ENCODE results near the gene TBCE. TPM values are rescaled to one million over a fixed set of nuclear protein-coding genes. Genes with fewer than 3 reads are reported as not detected.
A peak's percentile ranks its signal among the peaks of the same experiment; 100 is the strongest.

The TBCE gene
- polyA plus RNA-seq (ENCODE audit: insufficient read length in 10 of 10), result 10 to 100 TPM; 35.1 to 60.6 (median 50.4) TPM
- long read RNA-seq, donor 1, full-length matches to known transcripts, result 5 of 5 reads
- long read RNA-seq, donor 1, partial matches to known transcripts, result 0 of 5 reads
- long read RNA-seq, donor 1, other reads (novel, unspliced or antisense), result 0 of 5 reads
- long read RNA-seq, donor 2, full-length matches to known transcripts, result 6 of 6 reads
- long read RNA-seq, donor 2, partial matches to known transcripts, result 0 of 6 reads
- long read RNA-seq, donor 2, other reads (novel, unspliced or antisense), result 0 of 6 reads
- long read RNA-seq, donor 3, partial matches to known transcripts, result 0 of 1 reads
- long read RNA-seq, donor 3, other reads (novel, unspliced or antisense), result 0 of 1 reads
- long read RNA-seq, donor 4, full-length matches to known transcripts, result 2 of 2 reads
- long read RNA-seq, donor 4, partial matches to known transcripts, result 0 of 2 reads
- long read RNA-seq, donor 4, other reads (novel, unspliced or antisense), result 0 of 2 reads
- long read RNA-seq, donor 5, full-length matches to known transcripts, result 6 of 6 reads
- long read RNA-seq, donor 5, partial matches to known transcripts, result 0 of 6 reads
- long read RNA-seq, donor 5, other reads (novel, unspliced or antisense), result 0 of 6 reads
- long read RNA-seq, donor 6, full-length matches to known transcripts, result 7 of 7 reads
- long read RNA-seq, donor 6, partial matches to known transcripts, result 0 of 7 reads
- long read RNA-seq, donor 6, other reads (novel, unspliced or antisense), result 0 of 7 reads
- long read RNA-seq, donor 7, full-length matches to known transcripts, result 4 of 9 reads
- long read RNA-seq, donor 7, partial matches to known transcripts, result 5 of 9 reads
- long read RNA-seq, donor 7, other reads (novel, unspliced or antisense), result 0 of 9 reads
- long read RNA-seq, donor 8, full-length matches to known transcripts, result 5 of 5 reads
- long read RNA-seq, donor 8, partial matches to known transcripts, result 0 of 5 reads
- long read RNA-seq, donor 8, other reads (novel, unspliced or antisense), result 0 of 5 reads
- long read RNA-seq, donor 9, result 0 reads

GRCh38 chr1:235367000-235367908 lies at the start of gene TBCE:
TSS of gene TBCE (plus strand) at chr1:235367427. CDS start at chr1:235380050, 12,623 bp downstream.
- DNase-seq, result peak; percentile 98 to 99 (median 99)

GRCh38 chr1:235319255-235319654 lies 48.0 kb upstream of the TBCE start:
- DNase-seq, result no peak

- no peak for DNase-seq
These were observed 46.6 kb upstream of the TBCE start for GRCh38 chr1:235320521-235321179.

- DNase-seq, result no peak
These were observed 42.9 kb upstream of the TBCE start for GRCh38 chr1:235324296-235324695.

- no peak for DNase-seq
These were observed 42.1 kb upstream of the TBCE start for GRCh38 chr1:235325139-235325538.

GRCh38 chr1:235325854-235326253 lies 41.4 kb upstream of the TBCE start:
- DNase-seq, result no peak

- peak in 2 of 3 donors; percentile 46 to 75 for DNase-seq
These were observed 40.3 kb upstream of the TBCE start for GRCh38 chr1:235326719-235327558.

GRCh38 chr1:235327559-235328270 lies 39.5 kb upstream of the TBCE start, which contains the start of gene ARID4B:
TSS of gene ARID4B (minus strand) at chr1:235328179. CDS start at chr1:235326919, 1,260 bp downstream.
- DNase-seq, result no peak

- peak; percentile 98 to 100 (median 99) for DNase-seq
These were observed 38.7 kb upstream of the TBCE start, which contains the start of gene GGPS1 for GRCh38 chr1:235328271-235329138. TSS of gene GGPS1 (plus strand) at chr1:235328570. CDS start at chr1:235335265, 6,695 bp downstream.

- no peak for DNase-seq
These were observed 37.9 kb upstream of the TBCE start for GRCh38 chr1:235329139-235329902.

GRCh38 chr1:235330918-235331285 lies 36.3 kb upstream of the TBCE start:
- no peak for DNase-seq

GRCh38 chr1:235331401-235331800 lies 35.8 kb upstream of the TBCE start:
- no peak for DNase-seq

- DNase-seq, result no peak
These were observed 30.3 kb upstream of the TBCE start for GRCh38 chr1:235336903-235337302.

GRCh38 chr1:235339746-235340145 lies 27.5 kb upstream of the TBCE start:
- no peak for DNase-seq

- DNase-seq, result no peak
These were observed 25.9 kb upstream of the TBCE start for GRCh38 chr1:235341334-235341733.

- no peak for DNase-seq
These were observed 25.2 kb upstream of the TBCE start for GRCh38 chr1:235342039-235342438.

- DNase-seq, result no peak
These were observed 24.8 kb upstream of the TBCE start for GRCh38 chr1:235342471-235342870.

Measured in muscle of back (tissue), 13 donors.